Inferior parietal cortex (tissue), 1 donor: ENCODE results near the gene MAN1B1.

Experiments
- DNase-seq: peaks from one replicate; pipeline ENCODE4 v3.0.0-alpha.2; 2016; ENCODE audit errors: extremely low spot score

The MAN1B1 gene

GRCh38 chr9:137086531-137087408 lies at the start of gene MAN1B1:
Gene MAN1B1, plus strand, starts transcription at chr9:137086985. Its CDS starts 15 bp downstream, at chr9:137087000.
- peak; percentile 97 for DNase-seq

DNA sequence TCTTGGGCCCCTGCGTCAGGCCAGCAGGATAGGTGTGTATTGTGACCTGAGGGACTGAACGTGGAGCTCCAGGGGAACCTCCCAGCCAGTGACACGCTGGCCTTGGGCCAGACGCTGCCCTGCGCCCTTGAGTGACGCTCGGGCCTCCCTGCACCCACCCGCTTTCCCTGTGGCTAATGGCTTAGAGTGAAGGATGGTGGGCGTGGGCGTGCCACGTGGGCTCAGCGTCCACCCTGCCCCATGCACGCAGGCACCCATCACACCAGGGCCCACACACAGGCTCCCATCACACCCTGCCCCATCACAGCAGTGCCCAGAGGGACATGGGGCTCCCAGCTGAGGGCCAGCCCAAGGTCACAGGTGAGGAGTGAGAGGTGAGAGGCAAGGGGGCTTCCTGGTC lies 49.8 kb upstream of the MAN1B1 start:
- DNase-seq, result no peak

DNA sequence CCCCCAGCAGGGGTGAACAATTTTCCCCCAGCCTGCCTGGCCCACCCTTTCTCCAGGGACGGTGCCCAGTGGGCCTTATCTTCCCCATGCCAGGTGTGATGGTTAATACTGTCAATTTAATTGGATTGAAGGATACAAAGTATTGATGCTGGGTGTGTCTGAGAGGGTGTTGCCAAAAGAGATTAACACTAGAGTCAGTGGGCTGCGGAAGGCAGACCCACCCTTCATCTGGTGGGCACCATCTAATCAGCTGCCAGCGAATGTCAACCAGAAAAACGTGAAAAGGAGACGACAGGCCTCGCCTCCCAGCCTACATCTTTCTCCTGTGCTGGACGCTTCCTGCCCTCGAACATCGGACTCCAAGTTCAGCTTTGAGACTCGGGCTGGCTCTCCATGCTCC lies 49.3 kb upstream of the MAN1B1 start:
- no peak for DNase-seq

DNA sequence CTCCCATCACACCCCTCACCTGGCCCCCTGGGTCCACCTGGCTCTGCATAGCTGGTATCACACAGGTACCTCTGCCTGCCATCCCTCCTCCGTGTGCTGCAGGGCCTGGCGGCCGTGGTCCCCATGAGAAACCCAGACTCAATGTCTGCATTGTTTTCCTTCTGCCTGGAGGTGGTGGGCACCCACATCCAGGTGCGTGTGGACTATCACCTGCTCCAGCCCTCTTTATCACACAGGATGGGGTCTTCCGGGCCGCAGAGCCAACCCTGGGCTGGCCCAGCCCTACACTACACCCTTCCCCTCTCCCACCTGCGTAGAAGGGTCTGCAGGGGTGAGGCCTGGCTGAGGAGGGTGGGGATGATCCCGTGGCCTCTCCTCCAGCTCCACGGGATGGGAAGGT lies 47.9 kb upstream of the MAN1B1 start:
- DNase-seq, result no peak

DNA sequence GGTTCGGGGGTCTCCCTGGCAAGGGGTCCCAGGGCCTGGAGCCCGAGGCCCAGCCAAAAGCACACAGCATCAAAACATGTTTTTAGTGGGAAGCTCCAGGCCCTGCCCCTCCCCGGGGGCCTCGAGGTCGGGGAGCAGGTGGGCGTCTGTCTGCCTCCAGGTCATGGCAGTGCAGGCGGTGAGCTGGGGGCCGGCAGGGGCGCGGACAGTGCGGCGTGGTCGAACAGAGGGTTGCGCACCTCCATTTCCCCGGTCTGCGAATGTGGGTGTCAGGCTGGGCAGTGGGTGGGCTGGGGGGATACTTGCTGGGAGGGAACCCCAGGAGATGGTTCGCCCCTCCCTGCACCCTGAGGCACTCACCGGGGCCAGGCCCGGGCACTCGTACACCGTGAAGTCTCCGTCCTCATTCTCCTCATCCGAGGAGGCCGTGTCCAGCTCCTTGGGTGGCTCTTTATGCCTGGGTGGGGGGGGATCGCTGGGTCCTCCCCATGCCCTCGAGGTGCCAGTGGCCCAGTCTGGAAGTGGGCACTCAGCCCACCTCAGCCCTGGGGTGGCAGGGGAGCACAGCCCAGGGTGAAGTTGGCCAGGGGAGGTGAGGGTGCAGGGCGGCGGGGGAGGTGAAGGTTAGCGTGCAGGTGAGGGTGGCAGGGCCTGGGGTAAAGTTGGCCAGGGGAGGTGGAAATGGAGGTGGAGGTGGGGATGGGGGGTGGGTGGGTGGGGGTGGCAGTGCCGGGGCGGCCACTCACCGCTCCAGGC lies 47.0 kb upstream of the MAN1B1 start:
- no peak for DNase-seq

GRCh38 chr9:137040568-137040967 lies 46.2 kb upstream of the MAN1B1 start:
- no peak for DNase-seq

DNA sequence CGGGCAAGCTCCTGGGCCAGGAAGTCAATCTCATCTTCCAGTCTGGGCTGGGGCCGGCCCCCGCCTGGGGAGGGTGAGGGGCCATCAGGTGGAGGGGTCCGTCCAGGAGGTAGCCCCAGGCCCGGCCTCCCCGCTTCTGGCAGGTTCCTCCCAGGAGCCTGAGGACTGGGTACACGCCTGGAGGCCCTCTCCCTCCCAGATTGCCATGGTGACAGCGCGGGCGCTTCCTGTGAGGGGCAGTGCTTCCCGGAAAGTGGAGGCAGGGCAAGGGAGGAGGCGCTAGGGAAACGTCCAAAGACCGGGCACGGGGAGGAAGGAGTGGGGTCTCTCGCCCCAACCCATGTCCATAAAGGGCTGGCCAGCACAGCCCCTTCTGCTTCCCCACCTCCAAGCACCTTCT lies 45.7 kb upstream of the MAN1B1 start:
- no peak for DNase-seq

GRCh38 chr9:137042751-137043727 lies 43.7 kb upstream of the MAN1B1 start:
- DNase-seq, result no peak

DNA sequence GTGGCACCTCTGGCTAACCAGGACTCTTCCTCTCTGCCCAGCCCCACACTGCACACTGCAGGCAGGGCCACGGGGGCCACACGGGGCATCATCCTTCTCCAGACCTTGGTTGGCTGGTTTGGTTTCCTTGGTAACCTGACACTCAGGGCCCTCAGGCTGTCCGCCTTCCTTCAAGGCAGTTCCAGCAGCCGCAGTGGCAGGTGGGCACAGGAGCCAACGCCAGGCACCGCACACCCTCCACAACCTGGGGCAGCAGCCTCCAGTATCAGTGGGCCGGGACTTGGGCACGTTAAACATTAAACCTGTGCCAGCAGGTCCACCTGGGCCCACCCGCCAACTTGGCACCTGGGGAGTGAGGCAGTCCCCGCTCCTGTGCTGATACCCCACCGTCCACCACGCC lies 42.7 kb upstream of the MAN1B1 start:
- no peak for DNase-seq

- DNase-seq, result no peak
Measured at GRCh38 chr9:137044502-137045177, 42.1 kb upstream of the MAN1B1 start.

- DNase-seq, result no peak
Measured at GRCh38 chr9:137045294-137046087, 41.3 kb upstream of the MAN1B1 start.

DNA sequence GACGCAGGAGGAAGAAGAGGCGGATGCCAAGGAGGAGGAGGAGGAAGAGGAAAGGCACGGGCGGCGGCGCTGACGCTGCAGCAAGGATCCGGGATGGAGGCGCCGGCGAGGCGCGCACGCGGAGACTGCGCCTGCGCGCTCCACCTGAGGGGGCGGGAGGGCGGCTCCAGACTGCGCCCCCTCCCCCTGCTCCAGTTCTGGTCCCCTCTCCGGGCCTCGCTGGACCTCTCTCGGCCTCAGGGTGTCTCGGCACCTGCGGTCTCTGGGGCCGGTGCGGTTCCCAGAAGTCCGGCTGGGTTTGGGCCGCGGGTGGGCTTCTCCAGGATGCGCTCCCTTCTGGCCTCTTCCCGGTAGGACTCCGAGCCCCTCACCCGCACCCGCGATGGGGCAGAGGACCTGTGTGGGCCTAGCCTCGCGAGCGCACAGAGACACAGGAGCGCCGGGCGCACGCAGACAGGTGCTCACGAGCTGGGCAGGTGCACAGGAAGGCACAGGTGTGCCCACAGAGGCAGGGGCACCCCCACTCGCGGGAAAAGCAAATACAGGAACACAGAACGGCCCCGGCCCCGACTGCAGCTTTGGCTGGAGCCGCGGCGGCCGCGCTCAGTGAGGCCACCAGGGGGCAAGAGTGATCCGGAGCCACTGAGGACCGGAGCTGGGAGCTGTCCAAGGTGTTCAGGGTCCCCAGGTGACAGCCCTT lies 40.5 kb upstream of the MAN1B1 start, which contains the start of gene NPDC1:
Gene NPDC1 (minus strand): TSS at position 90 of the 700 bp plus-strand sequence. CDS start 188 bp downstream, outside the sequence.
- no peak for DNase-seq

- DNase-seq, result no peak
Measured at GRCh38 chr9:137048655-137049543, 37.9 kb upstream of the MAN1B1 start.

- no peak for DNase-seq
Measured at GRCh38 chr9:137049544-137050449, 37.0 kb upstream of the MAN1B1 start.

GRCh38 chr9:137050570-137050969 lies 36.2 kb upstream of the MAN1B1 start:
- no peak for DNase-seq

DNA sequence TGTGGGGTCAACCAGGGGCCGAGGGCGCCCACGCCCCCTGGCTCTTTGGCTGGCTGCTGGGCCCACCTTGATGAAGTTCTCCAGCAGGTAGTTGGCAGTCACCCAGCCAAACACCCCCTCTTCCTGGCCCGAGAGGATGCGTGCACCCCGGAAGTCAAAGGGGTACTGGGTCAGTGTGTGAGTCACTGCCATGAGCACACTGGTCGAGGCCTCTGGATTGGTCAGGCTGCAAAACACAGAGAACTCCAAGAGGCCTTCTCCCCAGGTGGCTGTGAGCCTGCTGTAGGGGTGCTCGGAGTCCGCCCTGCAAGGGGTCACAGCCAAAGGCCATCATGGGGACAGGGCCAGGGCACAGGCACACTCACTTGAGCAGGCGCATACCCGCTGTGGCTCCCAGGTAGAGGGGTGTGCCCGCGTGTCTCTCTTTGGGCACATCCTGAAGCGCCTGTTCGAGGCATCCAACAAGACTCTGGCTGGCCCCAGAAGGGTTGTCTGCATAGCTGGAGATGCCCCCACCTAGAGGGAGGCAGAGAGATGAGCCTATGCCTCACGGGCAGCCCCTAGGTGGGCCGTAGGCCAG lies 35.5 kb upstream of the MAN1B1 start:
- no peak for DNase-seq

- no peak for DNase-seq
Measured at GRCh38 chr9:137052293-137052692, 34.5 kb upstream of the MAN1B1 start.
